ENCODE results near the gene TCERG1L. TPM values are rescaled to one million over a fixed set of nuclear protein-coding genes. Genes with fewer than 3 reads are reported as not detected.

Gene TCERG1L
- total and polyA plus RNA-seq, 11 donors, result 0.11 to 0.25 TPM; not detected in 9

- intact Hi-C loops (cut with DNase I), result no loop called here
- ATAC-seq, result no peak
- Histone ChIP-seq H3K4me1 (no peaks in the 10 kb centered on the region), H3K27ac (no peak overlapping the region), H3K27me3 (peaks cover 0 to 17% (median 5%) of the 10 kb centered on the region in 9 donors), H3K9me3 (peaks cover 0 to 15% (median 2%) of the 10 kb centered on the region in 12 donors), H3K36me3 (no peaks in the 10 kb centered on the region), H3K4me3 (no peak overlapping the region)
- DNase-seq, result no peak
- 84 to 85% (median 84%) methylated on average over 7 of the region's 7 CpGs for whole genome bisulfite sequencing, 4 donors
- TF ChIP-seq POLR2A (IDR thresholded peaks at IDR 0.05), result no peak
- TF ChIP-seq, protein P1, sequence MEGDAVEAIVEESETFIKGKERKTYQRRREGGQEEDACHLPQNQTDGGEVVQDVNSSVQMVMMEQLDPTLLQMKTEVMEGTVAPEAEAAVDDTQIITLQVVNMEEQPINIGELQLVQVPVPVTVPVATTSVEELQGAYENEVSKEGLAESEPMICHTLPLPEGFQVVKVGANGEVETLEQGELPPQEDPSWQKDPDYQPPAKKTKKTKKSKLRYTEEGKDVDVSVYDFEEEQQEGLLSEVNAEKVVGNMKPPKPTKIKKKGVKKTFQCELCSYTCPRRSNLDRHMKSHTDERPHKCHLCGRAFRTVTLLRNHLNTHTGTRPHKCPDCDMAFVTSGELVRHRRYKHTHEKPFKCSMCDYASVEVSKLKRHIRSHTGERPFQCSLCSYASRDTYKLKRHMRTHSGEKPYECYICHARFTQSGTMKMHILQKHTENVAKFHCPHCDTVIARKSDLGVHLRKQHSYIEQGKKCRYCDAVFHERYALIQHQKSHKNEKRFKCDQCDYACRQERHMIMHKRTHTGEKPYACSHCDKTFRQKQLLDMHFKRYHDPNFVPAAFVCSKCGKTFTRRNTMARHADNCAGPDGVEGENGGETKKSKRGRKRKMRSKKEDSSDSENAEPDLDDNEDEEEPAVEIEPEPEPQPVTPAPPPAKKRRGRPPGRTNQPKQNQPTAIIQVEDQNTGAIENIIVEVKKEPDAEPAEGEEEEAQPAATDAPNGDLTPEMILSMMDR (IDR thresholded peaks at IDR 0.05), result no peak
Measured at GRCh38 chr10:131187926-131188325, 123.6 kb downstream of the TCERG1L start.

- TF ChIP-seq, protein P1 (IDR thresholded peaks at IDR 0.05), result no peak
- TF ChIP-seq POLR2A (IDR thresholded peaks at IDR 0.05), result no peak
- Histone ChIP-seq H3K27ac (no peak overlapping the region), H3K27me3 (peaks cover 0 to 18% (median 5%) of the 10 kb centered on the region in 9 donors), H3K9me3 (peaks cover 0 to 9% (median 0%) of the 10 kb centered on the region in 12 donors), H3K4me3 (no peak overlapping the region), H3K4me1 (no peaks in the 10 kb centered on the region), H3K36me3 (no peaks in the 10 kb centered on the region)
- DNase-seq (no peak), ATAC-seq (no peak)
- intact Hi-C loops (cut with DNase I), result no loop called here
- WGBS, 4 donors, result 79 to 82% (median 82%) methylated on average over 7 of the region's 7 CpGs
Measured at GRCh38 chr10:131187274-131187673, 124.2 kb downstream of the TCERG1L start.

- Histone ChIP-seq H3K4me3 (no peak overlapping the region), H3K27ac (no peak overlapping the region), H3K27me3 (peaks cover 0 to 24% (median 5%) of the 10 kb centered on the region in 9 donors), H3K4me1 (no peaks in the 10 kb centered on the region), H3K9me3 (peaks cover 0 to 6% (median 0%) of the 10 kb centered on the region in 12 donors), H3K36me3 (no peaks in the 10 kb centered on the region)
- WGBS, 4 donors, result 83 to 89% (median 86%) methylated on average over 12 of the region's 12 CpGs
- ATAC-seq (no peak), DNase-seq (no peak)
- TF ChIP-seq, protein P1 (IDR thresholded peaks at IDR 0.05), result no peak
- intact Hi-C loops (cut with DNase I), result no loop called here
Measured at GRCh38 chr10:131186547-131187253, 124.8 kb downstream of the TCERG1L start.

DNA sequence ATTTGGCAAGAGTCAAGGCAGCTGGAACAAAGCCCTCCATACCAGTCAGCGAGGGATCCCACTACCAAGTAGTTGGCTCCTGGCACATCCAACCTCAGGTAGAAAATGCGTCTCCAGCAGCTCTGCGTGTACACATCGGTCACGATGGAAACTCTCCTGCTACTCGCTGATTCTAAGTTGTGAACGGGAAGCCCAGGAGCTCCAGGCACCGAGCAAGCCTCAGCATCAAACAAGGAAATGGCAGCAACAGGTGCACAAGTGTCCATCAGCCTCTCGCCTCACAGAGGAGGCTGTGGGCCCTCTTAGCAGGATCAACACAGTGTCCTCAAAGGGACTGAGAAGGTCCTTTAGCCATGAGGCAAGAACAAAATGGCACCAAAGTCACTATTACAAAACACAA lies 127.0 kb downstream of the TCERG1L start:
- no peak overlapping the region for H3K27ac ChIP-seq
- no peaks in the 10 kb centered on the region for H3K9me3 ChIP-seq
- no peak for ATAC-seq
- no peak for DNase-seq
- H3K4me1 ChIP-seq, result no peaks in the 10 kb centered on the region
- TF ChIP-seq POLR2A (IDR thresholded peaks at IDR 0.05), result no peak
- TF ChIP-seq, protein P1 (IDR thresholded peaks at IDR 0.05), result no peak
- 79 to 94% (median 91%) methylated on average over 9 of the region's 9 CpGs for WGBS, 4 donors
- intact Hi-C loops (cut with DNase I), result no loop called here
- no peaks in the 10 kb centered on the region for H3K36me3 ChIP-seq
- H3K4me3 ChIP-seq, result no peak overlapping the region
- H3K27me3 ChIP-seq, result peaks cover 0 to 42% (median 5%) of the 10 kb centered on the region in 9 donors
